ENCODE results near the gene ARFGAP2.
A peak's percentile ranks its signal among the peaks of the same experiment; 100 is the strongest.
"Not testable (repeated sequence)": the region's sequence is repeated elsewhere in the genome, so short reads cannot be mapped to it uniquely, and the experiment has no call there.

Gene ARFGAP2

GRCh38 chr11:47176328-47177228 is at the start of gene ARFGAP2:
Gene ARFGAP2, minus strand, starts transcription at chr11:47176879. Its CDS starts 26 bp downstream, at chr11:47176853.
- Mint-ChIP-seq H3K27me3 (no peaks in the 10 kb centered on the region), H3K9me3 (no peaks in the 10 kb centered on the region), H3K36me3 (ENCODE audit: low read depth) (peaks cover 31% of the 10 kb centered on the region), H3K4me1 (ENCODE audit: low read depth) (peaks cover 45% of the 10 kb centered on the region), H3K4me3 (peak within 1 kb of the TSS; percentile 94), H3K27ac (peak within 1 kb of the TSS; percentile 99)

DNA sequence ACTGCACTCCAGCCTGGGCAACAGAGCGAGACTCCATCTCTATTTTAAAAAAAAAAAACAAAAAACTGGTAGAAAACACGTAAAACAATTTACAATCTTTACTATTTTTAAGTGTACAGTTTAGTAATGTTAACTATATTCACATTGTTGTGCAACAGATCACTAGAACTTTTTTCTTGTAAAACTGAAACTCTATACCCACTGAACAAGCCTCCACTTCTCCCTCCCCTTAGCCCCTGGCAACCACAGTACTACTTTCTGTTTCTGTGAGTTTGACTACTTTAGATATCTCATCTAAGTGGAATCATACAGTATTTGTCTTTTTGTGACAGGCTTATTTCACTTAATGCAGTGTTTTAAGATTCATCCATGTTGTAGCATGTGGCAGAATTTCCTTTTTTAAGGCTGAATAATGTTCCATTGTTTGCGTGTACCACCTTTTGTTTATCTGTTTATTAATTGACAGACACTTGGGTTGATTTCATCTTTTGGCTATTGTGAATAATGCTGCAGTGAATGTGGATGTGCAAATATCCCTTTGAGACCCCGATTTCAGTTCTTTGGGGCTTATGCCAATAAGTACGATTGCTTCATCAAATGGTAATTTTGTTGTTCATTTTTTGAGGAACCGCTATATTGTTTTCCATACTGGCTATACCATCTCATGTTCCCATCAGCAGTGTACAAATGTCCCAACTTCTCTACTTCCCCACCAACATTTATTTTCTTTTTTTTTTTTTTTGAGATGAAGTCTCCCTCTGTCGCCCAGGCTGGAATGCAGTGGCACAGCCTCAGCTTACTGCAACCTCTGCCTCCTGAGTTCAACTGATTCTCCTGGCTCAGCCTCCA is 49.1 kb upstream of the ARFGAP2 start:
- Mint-ChIP-seq H3K27me3 (no peaks in the 10 kb centered on the region), H3K36me3 (ENCODE audit: low read depth) (peaks cover 73% of the 10 kb centered on the region), H3K27ac (peak overlapping the region; percentile 83), H3K4me1 (ENCODE audit: low read depth) (peaks cover 35% of the 10 kb centered on the region), H3K4me3 (peak overlapping the region; percentile 59), H3K9me3 (no peaks in the 10 kb centered on the region)

DNA sequence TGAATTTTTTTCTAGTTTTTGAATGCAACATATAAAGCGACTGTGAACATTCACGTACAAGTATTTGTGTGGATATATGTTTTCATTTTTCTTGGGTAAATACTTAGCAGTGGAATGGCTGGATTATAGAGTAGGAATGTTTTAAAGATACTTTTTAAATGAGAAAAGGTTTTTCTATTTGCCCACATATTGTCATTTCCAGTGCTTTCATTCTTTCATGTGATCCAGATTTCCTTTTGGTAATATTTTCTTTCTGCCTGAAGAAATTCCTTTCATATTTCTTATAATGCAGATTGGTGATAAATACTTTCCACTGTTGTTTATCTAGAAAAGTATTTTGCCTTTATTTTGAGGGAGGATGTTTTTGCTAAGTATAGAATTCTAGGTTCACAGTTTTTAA is 46.0 kb upstream of the ARFGAP2 start:
- H3K27me3 Mint-ChIP-seq = no peaks in the 10 kb centered on the region
- peaks cover 62% of the 10 kb centered on the region for H3K4me1 Mint-ChIP-seq (ENCODE audit: low read depth)
- H3K36me3 Mint-ChIP-seq (ENCODE audit: low read depth) = peaks cover 71% of the 10 kb centered on the region
- H3K9me3 Mint-ChIP-seq = no peaks in the 10 kb centered on the region
- no peak overlapping the region for H3K4me3 Mint-ChIP-seq
- no peak overlapping the region for H3K27ac Mint-ChIP-seq

- peaks cover 66% of the 10 kb centered on the region for H3K4me1 Mint-ChIP-seq (ENCODE audit: low read depth)
- H3K4me3 Mint-ChIP-seq = peak overlapping the region; percentile 58
- H3K36me3 Mint-ChIP-seq (ENCODE audit: low read depth) = peaks cover 68% of the 10 kb centered on the region
- no peaks in the 10 kb centered on the region for H3K27me3 Mint-ChIP-seq
- H3K9me3 Mint-ChIP-seq = no peaks in the 10 kb centered on the region
- peak overlapping the region; percentile 94 for H3K27ac Mint-ChIP-seq
Observed at GRCh38 chr11:47220401-47220821, 43.7 kb upstream of the ARFGAP2 start.

DNA sequence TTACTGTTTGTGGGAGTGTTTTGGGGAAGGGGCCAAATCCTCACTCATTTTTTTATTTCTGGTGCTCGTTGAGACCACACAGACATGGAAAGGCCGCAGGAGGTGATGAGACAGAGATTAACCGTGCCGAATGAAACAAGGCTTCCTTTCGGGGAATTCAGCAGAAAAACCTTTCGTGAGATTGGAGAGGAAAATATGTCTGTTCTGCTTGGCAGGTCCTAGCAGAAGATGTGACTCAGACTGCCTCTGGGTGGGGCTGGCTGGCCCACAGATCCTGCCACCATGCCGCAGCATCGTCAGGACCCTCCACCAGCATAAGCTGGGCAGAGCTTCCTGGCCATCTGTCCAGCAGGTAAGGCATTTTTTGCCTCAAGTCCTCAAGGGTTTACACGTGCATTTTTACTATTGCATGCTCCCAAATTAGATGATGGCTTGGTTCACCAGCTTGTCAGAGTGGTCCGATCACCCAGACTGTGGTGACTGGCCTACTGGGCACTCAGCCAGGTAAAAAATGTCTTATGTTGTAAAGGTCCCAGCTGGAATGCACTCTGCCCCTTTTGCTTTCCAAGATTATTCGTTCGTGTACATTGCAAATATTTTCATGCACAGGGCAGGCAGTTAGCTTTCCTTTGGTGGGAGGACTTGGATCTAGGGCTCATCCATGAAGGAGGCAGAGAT is 39.6 kb upstream of the ARFGAP2 start:
- Mint-ChIP-seq H3K4me1 (ENCODE audit: low read depth) (peaks cover 61% of the 10 kb centered on the region), H3K27ac (peak overlapping the region; percentile 100), H3K27me3 (no peaks in the 10 kb centered on the region), H3K9me3 (no peaks in the 10 kb centered on the region), H3K36me3 (ENCODE audit: low read depth) (peaks cover 43% of the 10 kb centered on the region), H3K4me3 (peak overlapping the region; percentile 98)

DNA sequence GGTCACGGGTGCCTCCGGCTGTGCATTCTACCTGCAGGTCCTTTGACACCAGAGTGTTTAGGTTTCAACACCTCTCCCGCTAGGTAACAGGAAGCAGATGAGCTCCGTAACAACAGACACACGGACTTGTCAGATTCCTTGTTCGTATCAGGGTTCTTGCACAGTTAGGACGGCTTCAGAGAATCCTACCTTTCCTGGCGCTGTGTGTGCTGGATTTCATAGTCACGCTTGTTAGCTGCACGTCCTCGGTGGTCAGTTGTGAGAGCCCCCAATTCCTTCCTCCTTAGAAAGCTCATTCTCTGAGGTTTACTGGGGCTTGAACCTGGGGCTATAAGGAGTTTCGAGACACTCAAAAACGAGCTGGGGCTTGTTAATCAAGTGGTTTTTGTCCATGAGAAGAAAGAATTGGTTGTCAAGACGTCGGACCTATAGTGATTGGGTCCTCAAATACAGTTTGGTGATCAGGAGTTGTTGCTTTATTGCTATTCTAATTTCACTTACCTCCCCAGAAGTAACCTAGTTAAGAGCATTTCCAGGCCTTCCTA is 38.8 kb upstream of the ARFGAP2 start:
- no peaks in the 10 kb centered on the region for H3K9me3 Mint-ChIP-seq
- H3K36me3 Mint-ChIP-seq (ENCODE audit: low read depth) = peaks cover 40% of the 10 kb centered on the region
- H3K27me3 Mint-ChIP-seq = no peaks in the 10 kb centered on the region
- H3K27ac Mint-ChIP-seq = peak overlapping the region; percentile 100
- peaks cover 53% of the 10 kb centered on the region for H3K4me1 Mint-ChIP-seq (ENCODE audit: low read depth)
- H3K4me3 Mint-ChIP-seq = peak overlapping the region; percentile 98

DNA sequence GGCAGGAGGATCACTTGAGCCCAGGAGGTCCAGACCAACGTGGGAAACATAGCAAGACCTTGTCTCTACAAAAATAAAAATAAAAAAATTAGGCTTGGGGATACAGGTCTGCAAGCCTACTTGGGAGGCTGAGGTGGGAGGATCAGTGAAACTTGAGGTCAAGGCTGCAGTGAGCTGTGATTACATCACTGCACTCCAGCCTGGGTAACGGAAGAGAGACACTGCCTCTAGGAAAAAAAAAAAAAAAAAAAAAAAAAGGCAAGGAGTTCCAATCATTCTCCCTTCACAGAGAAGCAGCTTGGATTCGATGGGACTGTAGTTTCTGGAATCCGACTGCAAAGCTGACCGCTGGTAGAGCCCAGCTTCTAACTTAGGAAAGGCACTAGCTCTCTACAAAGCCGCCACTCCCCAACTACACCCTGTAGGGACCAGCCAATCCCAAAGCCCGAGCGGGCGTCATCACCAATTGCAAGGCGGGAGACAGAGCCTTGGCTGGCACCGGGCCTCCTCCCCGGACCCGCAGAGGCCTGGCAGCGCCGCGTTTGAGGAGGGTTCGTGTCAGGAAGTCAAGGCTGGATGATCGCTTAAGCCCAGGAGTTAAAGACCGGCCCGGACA is 37.4 kb upstream of the ARFGAP2 start:
- Mint-ChIP-seq H3K4me3 (peak overlapping the region; percentile 98), H3K9me3 (no peaks in the 10 kb centered on the region), H3K27ac (peak overlapping the region; percentile 100), H3K36me3 (ENCODE audit: low read depth) (peaks cover 30% of the 10 kb centered on the region), H3K27me3 (no peaks in the 10 kb centered on the region), H3K4me1 (ENCODE audit: low read depth) (peaks cover 41% of the 10 kb centered on the region)

DNA sequence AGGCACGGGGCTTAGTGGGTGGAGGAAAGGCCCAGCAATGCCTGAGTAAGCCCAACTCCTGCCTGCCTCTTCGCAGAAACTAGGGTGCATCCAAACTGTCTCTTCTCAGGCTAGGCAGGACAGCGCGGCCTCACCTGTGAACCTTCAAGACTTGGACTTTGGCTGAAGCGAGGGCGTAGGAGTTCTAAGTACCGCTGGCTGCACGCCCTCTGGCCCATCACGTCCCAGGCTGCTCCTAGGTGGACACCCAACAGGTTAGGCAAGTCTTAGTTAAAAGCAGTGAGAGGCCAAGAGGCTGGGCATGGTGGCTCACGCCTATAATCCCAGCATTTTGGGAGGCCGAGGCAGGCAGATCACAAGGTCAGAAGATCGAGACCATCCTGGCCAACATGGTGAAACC is 36.3 kb upstream of the ARFGAP2 start:
- Mint-ChIP-seq H3K9me3 (no peaks in the 10 kb centered on the region), H3K27ac (no peak overlapping the region), H3K36me3 (ENCODE audit: low read depth) (peaks cover 22% of the 10 kb centered on the region), H3K4me3 (no peak overlapping the region), H3K4me1 (ENCODE audit: low read depth) (peaks cover 32% of the 10 kb centered on the region), H3K27me3 (no peaks in the 10 kb centered on the region)

- peaks cover 2% of the 10 kb centered on the region for H3K4me1 Mint-ChIP-seq (ENCODE audit: low read depth)
- H3K36me3 Mint-ChIP-seq (ENCODE audit: low read depth) = no peaks in the 10 kb centered on the region
- H3K27ac Mint-ChIP-seq = no peak overlapping the region
- H3K27me3 Mint-ChIP-seq = no peaks in the 10 kb centered on the region
- H3K9me3 Mint-ChIP-seq = no peaks in the 10 kb centered on the region
- no peak overlapping the region for H3K4me3 Mint-ChIP-seq
Observed at GRCh38 chr11:47208628-47209027, 31.9 kb upstream of the ARFGAP2 start.

DNA sequence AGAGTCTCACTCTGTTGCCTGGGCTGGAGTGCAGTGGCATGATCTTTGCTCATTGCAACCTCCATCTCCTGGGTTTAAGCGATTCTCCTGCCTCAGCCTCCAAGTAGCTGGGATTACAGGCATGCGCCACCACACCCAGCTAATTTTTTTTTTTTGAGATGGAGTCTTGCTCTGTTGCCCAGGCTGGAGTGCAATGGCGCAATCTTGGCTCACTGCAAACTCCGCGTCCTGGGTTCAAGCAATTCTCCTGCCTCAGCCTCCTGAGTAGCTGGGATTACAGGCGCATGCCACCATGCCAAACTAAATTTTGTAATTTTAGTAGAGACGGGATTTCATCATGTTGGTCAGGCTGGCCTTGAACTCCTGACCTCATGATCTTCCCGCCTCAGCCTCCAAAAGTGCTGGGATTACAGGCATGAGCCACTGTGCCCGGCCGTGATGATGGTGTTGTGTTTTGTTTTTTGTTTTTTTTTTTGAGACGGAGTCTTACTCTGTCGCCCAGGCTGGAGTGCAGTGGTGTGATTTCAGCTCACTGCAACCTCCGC is 31.4 kb upstream of the ARFGAP2 start:
- H3K4me3 Mint-ChIP-seq, H3K27ac Mint-ChIP-seq: not testable (repeated sequence)

DNA sequence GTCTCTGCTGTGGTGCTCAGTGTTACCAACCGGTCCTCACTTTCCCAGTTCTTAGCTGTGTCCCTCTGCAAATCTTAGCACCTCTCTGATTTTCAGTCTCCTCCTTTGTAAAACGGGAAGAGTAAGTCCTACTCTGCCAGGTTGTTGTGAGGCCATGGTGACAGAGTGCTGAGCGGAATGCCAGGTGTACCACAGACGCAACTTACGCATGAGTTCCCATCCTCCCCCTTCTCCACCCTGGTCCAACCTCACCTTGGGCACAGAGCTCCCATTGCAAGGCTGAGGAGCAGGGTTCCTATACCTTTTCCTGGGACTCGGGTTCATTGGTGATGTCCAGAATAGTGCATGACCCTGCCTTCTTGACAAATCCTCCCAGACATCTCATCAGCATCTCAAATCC is 30.8 kb upstream of the ARFGAP2 start:
- H3K36me3 Mint-ChIP-seq (ENCODE audit: low read depth) = no peaks in the 10 kb centered on the region
- no peaks in the 10 kb centered on the region for H3K9me3 Mint-ChIP-seq
- no peaks in the 10 kb centered on the region for H3K27me3 Mint-ChIP-seq
- H3K4me3 Mint-ChIP-seq = no peak overlapping the region
- no peaks in the 10 kb centered on the region for H3K4me1 Mint-ChIP-seq (ENCODE audit: low read depth)
- no peak overlapping the region for H3K27ac Mint-ChIP-seq

More for the DNA sequence above, 31.4 kb upstream of the ARFGAP2 start:
- not testable (repeated sequence) for H3K9me3 Mint-ChIP-seq; H3K4me1 Mint-ChIP-seq (ENCODE audit: low read depth); H3K27me3 Mint-ChIP-seq; H3K36me3 Mint-ChIP-seq (ENCODE audit: low read depth)

DNA sequence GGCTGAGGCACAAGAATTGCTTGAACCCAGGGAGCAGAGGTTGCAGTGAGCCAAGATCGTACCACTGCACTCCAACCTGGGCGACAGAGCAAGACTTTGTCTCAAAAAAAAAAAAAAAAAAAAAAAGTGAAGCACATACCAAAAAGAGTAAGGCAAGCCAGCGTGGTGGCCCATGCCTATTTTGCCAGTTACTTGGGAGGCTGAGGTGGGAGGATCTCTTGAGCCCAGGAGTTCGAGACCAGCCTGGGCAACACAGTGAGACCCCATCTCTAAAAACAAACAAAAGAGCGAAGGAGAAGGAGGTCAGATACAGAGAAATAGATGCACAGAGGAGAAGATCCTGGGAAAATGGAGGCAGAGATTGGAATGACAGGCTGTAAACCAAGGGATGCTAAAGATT is 29.9 kb upstream of the ARFGAP2 start:
- not testable (repeated sequence) for H3K27me3 Mint-ChIP-seq; H3K9me3 Mint-ChIP-seq; H3K4me1 Mint-ChIP-seq (ENCODE audit: low read depth); H3K36me3 Mint-ChIP-seq (ENCODE audit: low read depth); H3K4me3 Mint-ChIP-seq; H3K27ac Mint-ChIP-seq

GRCh38 chr11:47204637-47204989 is 27.9 kb upstream of the ARFGAP2 start:
- no peak overlapping the region for H3K4me3 Mint-ChIP-seq
- no peaks in the 10 kb centered on the region for H3K36me3 Mint-ChIP-seq (ENCODE audit: low read depth)
- H3K27ac Mint-ChIP-seq = no peak overlapping the region
- no peaks in the 10 kb centered on the region for H3K9me3 Mint-ChIP-seq
- peaks cover 4% of the 10 kb centered on the region for H3K27me3 Mint-ChIP-seq
- H3K4me1 Mint-ChIP-seq (ENCODE audit: low read depth) = no peaks in the 10 kb centered on the region

DNA sequence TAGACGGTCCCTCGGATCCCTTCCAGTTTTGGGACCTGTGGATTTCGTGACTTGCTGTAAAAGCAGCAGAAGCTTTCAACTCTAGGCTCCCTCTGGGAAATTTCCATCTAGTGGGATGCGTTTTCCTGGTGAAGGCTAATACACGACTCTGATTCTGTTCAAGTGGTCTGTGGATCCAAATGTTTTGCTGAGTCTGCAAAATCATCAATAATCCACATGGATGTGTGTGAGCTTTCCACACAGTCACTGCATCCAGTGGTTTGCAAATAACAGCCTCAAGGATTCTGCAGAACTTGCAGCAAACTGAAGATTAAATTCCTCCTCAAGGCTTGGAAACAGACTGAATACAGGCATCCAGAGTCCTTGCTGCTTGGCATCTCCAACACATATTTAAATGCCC is 25.9 kb upstream of the ARFGAP2 start:
- Mint-ChIP-seq H3K27me3 (peaks cover 4% of the 10 kb centered on the region), H3K4me3 (no peak overlapping the region), H3K27ac (no peak overlapping the region), H3K9me3 (no peaks in the 10 kb centered on the region), H3K36me3 (ENCODE audit: low read depth) (no peaks in the 10 kb centered on the region), H3K4me1 (ENCODE audit: low read depth) (no peaks in the 10 kb centered on the region)
